GM12872 (cell line): ENCODE data around the gene SEPSECS.

Experiments
- TF ChIP-seq, protein P1 (sequence below): IDR thresholded peaks from 3 replicates; pipeline ENCODE4 v1.5.1; 2011; ENCODE audit warnings: low read depth, mild to moderate bottlenecking, low read length, moderate library complexity; ENCODE audit not compliant: insufficient read depth

SEPSECS gene

GRCh38 chr4:25076625-25077398, 83.4 kb downstream of the SEPSECS start:
- TF ChIP-seq, protein P1, sequence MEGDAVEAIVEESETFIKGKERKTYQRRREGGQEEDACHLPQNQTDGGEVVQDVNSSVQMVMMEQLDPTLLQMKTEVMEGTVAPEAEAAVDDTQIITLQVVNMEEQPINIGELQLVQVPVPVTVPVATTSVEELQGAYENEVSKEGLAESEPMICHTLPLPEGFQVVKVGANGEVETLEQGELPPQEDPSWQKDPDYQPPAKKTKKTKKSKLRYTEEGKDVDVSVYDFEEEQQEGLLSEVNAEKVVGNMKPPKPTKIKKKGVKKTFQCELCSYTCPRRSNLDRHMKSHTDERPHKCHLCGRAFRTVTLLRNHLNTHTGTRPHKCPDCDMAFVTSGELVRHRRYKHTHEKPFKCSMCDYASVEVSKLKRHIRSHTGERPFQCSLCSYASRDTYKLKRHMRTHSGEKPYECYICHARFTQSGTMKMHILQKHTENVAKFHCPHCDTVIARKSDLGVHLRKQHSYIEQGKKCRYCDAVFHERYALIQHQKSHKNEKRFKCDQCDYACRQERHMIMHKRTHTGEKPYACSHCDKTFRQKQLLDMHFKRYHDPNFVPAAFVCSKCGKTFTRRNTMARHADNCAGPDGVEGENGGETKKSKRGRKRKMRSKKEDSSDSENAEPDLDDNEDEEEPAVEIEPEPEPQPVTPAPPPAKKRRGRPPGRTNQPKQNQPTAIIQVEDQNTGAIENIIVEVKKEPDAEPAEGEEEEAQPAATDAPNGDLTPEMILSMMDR: no peak

DNA sequence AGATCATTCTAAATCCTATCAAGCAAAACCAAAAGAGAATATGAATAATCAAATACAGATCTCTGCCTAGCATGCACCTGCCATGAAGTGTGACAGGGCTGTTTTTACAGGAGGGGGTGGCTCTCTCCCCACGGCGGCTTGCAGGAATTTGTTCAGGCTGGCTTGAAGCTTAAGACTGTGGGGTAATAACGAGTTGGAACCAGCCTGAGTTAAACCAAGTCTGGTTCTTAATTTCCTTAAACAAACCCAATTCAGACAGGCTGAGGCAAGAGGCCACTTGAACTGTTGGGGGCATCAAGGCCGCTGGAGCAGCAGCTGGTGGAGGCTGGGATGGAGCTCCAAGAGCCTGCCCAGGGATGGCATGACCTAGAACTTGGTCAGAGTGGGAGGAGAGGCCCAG, 84.4 kb downstream of the SEPSECS start:
- TF ChIP-seq, protein P1: no peak

DNA sequence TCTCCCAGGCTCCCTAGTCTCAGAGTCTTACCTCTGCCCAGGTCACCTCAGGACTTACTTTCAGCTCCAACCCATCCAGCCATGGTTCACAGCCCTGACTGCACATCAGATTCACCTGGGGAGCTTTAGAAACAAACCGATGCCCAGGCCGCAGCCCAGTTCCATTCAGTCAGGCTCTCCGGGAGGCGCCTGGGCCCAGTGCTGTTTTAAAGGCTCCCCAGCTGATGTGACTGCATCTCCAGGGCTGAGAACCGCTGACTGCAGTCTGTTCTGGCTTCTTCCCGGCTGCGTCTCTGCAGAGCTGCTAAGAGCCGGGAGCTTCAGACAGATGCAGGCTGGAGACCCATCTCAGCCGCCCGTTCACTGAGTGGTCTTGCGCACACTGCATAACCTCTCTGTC, 85.1 kb downstream of the SEPSECS start:
- TF ChIP-seq, protein P1: no peak

DNA sequence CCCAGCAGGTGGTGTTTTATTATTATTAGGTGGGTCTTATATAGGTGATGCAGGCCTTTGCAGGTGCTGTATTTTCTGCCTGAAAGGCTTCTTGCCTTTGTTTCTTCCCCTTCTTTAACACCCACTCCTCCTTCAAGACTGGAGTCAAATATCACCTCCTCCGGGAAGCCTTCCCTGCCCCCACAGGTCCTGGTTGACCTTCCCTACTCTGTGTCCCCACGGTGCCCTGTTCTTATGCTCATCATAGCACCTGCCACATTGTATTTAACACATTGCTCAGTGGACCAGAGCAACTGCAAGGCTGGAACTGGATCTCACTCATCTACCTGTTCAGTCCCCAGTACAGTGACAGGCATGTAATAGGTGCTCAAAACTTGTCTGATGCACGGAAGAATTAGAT, 89.7 kb downstream of the SEPSECS start:
- TF ChIP-seq, protein P1: no peak
